HUDEP-2 (cell line): ENCODE results near the gene UBE2D4.
"Not testable (repeated sequence)": the region's sequence is repeated elsewhere in the genome, so short reads cannot be mapped to it uniquely, and the experiment has no call there.

Source experiments
- DNase-seq, 76 experiments: peaks; one replicate each; lab custom pipeline; 2025; ENCODE audit not compliant: unreplicated experiment in 76 of 76; lab: John Stamatoyannopoulos, UW

Gene UBE2D4

DNA sequence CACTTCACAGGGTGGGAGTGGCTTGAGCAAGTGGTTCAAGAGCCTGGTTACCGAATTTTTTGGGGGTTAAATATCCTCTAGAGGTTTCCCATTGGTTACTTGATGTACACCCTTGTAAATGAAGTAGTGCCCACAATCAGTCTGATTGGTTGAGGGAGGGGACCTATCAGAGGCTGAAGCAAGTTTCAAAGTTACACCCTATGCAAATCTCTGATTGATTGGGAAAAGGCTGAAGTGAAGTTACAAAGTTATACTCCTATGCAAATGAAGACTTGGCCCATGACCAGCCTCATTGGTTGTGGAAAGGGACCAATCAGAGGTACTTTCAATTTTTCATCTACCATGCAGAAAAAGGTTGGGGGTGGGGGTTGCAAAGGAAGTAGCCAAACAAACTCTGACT is 34.7 kb downstream of the UBE2D4 start:
- no peak for DNase-seq

DNA sequence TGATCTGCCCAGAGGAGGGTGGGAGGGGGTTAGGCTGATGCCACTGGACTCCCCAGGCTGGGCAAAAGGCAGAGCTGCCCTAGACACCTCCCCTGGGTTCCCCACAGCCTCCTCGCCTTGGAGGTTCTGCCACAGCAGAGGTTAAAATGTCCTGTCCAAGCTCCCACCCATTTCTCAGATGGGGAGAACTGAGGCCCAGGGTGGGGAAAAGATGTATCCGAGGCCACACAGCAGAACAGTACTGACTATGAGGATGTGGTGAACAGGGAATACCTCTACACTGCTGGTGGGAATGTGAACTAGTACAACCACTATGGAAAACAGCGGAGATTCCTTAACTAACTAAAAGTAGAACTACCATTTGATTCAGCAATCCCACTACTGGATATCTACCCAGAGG is 40.2 kb downstream of the UBE2D4 start:
- not testable (repeated sequence) for DNase-seq

DNA sequence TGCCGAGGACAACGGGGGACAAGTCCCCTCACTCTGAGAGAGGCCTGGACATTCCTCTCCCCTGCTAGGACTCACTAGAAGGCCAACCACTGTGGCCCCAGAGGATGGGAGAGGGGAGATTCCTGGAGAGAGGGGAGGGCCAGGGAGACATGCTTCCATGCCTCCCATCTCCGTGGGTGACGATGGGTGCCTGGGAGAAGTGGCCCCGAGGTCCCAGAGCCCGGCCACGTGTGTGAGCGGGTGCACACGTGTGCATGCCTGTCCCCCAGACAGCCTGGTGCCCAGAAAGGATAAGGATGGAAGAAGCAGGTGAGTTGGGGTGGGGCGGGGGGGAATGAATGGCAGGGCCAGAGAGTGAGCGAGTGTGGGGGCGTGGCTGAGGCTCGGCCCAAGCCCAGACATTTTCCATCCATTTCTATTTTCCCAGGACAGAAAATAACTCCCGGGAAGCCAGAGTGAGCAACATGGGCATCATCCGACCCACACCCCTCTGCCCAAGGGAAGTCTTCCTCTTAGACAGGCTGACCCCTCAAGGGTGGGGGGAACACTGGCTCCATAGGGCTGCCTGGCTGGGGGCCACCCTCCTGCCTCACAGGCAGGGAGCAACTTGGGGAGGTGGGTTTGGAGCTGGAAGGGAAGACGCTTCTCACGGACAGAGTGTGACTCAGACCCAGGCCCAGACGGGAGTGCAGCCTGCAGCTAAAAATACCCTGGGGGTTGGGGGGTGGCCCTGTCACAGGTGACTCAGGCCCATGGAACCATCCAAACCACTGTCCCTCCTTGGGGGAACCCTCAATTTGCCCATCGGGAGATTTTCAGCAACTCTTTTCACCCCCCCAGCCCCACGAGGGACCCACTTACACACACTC is 42.2 kb downstream of the UBE2D4 start:
- not testable (repeated sequence) for DNase-seq

DNA sequence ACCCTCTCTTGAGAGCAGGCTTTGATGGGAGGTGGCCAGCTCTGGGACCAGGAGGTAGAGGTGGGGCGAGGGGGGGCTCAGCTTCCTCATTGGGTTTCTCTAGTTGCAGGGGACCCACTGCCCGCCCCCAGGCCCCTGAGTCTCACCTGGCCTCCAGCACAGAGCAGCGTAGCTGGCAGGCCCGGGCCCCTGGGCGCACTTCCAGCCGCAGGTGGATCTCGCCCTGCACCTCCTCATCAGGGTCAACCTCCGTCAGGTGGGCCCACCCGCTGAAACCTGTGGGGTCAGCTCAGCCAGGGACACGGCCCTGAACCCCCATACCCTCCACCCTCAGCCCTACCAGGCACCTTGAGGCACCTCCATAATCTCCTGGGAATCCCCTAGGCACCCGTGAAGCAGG is 43.4 kb downstream of the UBE2D4 start:
- DNase-seq: not testable (repeated sequence)

DNA sequence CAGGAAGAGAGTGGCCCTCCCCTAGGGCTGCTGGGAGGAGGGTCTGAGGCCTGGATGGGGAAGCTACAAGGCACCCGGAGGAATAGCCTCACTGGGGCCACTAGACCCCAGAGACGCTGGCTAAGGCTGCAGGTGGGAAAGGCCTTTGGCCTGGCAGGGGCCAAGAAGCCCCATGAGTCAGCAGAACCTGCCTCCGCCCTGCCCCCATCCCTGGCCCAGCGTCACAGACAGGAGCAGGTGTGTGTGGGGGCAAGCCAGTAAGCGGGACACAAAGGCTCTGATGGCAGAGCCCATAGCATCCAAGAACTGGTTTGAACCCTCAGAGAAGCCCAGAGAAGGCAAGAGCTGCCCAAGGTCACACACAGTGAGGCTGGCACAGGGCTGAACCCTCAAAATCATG is 44.5 kb downstream of the UBE2D4 start:
- DNase-seq: not testable (repeated sequence)

DNA sequence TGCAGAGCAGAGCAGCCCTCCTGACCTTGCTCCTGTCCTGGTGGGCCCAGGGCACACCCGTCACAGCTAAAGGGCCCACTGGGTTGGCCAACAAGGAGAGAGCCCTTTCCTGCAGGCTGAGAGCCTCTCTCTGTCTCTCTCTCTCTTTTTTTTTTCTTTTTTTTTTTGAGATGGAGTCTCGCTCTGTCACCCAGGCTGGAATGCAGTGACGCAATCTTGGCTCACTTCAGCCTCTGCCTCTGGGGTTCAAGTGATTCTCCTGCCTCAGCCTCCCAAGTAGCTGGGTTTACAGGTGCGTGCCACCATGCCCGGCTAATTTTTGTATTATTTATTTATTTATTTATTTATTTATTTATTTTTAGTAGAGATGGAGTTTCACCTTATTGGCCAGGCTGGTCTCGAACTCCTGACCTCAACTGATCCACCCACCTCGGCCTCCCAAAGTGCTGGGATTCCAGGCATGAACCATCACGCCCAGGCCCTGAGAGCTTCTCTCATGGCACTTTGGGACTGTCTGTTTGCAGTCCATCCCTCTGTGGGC is 47.9 kb downstream of the UBE2D4 start:
- not testable (repeated sequence) for DNase-seq

DNA sequence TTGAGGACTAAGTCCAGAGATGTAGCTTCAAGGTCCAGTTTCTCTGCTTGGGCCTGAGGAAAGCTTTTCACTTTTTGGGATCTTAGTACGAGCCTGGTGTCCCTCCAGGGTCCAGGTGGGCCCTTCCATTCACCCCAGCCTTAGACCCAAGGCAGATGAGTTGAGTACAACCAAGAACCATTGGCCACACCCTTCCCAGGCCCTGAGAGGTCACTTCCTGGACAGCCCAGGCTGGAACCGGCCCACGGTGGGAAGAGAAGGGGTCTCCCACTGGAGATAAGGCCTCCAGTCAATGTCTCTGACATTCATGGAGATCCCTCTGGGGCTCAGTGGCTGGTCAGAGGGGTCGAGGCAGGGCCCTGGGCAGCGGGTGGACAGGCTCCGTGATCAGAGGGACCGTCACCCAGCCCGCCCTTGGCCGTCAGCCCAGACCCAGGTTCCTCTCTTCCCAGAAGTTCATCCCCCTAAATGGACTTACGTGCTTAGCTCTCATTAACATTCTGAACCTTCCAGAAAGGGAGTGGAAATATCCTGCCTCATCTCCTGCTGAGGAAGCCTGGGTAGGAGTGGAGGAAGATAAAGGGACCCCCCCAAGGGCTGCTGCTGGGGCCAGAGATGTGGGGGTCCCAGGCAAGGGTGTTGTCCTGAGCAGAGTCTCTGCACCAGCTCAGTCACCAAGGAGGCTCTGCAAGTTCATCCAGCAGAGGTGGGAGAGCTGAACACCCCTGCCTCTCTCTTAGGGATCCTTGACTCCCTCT is 48.7 kb downstream of the UBE2D4 start:
- DNase-seq: not testable (repeated sequence)

DNA sequence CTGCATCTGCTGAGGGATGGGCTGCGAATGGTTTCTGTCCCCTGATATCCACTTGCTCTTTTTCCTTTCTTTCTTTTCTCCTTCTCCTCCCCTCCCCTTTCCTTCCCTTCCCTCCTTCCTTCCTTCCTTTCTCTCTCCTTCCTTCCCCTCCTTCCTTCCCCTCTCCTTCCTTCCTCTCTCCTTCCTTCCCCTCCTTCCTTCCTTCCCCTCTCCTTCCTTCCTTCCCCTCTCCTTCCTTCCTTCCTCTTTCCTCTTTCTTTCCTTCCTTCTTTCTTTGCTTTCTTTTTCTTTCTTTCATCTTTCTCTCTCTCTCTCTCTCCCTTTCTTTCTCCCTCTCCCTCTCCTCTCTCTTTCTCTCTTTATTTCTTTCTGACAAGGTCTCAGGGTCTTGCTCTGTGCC is 51.3 kb downstream of the UBE2D4 start:
- no peak for DNase-seq

DNA sequence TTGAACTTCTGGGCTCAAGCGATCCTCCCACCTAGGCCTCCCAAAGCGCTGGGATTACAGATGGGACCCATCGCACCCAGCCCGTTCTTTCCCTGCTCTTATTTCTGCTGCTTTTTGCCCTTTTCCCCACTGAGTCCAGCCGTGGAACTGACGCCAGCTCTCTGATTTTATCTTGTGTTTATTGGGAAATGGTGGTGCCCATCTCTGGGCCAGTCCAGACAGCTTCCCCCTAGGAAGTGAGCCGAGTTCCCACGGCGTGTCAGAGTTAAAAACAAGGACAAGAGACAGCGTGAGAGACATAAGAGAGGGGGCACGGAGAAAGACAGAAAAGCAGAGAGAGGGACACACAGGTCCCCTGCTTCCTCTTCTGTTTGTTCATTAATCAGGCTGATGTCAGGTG is 51.9 kb downstream of the UBE2D4 start:
- not testable (repeated sequence) for DNase-seq

DNA sequence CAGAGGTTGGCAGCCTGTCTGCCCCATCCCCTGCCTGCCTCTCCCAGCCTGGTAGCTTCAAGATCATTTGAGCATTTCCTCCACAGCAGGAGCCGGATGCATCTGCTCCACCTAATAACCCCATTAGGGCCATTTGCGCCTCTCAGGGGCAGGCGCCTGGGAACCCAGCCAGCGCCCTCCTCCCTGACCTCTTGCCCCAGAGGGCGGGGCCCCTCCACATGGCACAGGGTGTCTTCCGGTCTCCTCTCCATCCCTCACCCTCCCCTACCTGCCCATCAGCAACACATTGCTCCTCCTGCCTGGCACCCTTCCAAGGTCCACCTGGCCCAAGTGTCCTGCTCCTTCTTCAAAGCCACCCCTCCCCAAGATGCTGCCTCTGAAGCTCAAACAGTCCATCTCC is 56.6 kb downstream of the UBE2D4 start:
- not testable (repeated sequence) for DNase-seq

DNA sequence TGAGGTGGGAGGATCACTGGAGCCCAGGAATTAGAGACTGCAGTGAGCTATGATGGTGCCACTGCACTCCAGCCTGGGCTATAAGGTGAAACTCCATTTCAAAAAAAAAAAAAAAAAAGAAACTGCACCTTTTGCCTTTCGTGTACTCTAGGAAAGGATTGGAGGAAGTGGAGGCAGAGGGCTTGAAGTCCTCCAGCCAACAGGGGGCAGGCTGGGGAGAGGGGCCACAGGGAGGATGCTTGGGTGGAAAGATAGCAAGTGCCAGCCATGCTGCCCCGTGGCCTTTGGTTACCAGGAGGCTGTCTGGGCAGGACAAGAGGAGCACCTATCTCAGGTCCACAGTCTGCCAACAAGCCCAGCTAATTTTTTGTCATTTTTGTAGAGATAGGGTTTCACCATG is 57.5 kb downstream of the UBE2D4 start:
- DNase-seq: not testable (repeated sequence)

DNA sequence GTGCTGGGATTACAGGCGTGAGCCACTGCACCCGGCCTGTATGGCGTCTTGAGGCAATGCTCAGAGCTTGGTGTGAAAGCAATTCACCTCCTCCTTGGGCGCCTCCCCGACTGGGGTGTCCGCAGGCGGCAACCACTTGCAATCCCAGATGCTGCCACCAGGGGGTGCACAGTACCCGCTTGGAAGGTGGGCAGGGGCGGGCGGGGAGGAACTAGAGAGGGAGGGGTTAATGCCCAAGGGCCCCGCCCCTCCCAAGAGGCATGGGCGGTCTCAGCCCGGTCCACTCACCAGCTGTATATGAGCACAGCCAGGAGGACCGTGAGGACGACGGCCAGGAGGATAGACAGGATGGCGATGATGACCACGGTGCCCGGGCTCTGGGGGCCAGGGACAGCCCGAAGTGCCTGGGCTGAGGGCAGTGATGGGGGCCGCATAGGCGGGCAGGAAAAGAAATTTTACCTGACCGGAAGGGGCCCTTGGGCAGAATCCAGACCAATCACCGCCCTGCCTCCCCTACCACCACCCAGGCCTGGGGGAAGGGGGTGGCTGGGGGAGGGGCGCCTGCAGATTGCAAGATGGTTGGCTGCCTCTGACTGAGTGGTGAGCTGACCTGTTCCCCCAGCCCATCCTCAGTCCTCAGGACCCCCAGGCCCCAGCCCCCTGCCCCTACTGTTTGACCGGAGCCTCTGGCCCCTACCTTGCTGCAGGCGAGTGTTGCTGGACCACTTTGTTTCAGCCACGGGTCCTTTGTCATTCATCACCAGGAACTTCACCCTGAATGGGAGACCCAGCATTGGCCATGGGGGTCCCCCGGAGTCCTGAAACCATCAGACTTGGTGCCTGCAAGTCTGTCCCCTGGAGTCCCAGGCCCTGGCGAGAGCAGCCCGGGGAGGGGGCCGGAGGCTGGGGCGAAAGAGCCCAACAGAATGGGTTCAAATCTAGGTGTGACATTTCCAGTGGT is 59.9 kb downstream of the UBE2D4 start:
- peak in 69 of 76 experiments; percentile 2 to 81 (median 65) for DNase-seq

DNA sequence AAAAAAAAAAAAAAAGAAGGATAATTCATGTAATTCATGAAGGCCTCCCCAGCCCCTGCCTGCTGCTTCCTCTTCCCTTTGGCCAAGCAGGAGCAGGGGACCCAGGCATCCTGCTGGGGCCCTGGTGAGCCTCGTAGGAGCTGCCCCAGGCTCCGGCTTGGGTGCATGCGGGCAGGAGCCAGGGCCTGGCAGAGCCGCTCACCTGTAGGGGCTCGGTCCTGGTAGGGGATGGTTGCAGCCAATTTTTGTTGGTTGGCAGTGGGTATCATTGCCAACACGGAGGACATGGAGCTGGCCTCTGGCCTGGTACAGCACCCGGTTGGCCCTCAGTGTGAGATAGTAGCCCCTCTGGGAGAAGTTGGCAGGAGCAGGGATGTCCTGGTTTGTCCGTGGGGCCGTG is 61.2 kb downstream of the UBE2D4 start:
- DNase-seq: not testable (repeated sequence)

DNA sequence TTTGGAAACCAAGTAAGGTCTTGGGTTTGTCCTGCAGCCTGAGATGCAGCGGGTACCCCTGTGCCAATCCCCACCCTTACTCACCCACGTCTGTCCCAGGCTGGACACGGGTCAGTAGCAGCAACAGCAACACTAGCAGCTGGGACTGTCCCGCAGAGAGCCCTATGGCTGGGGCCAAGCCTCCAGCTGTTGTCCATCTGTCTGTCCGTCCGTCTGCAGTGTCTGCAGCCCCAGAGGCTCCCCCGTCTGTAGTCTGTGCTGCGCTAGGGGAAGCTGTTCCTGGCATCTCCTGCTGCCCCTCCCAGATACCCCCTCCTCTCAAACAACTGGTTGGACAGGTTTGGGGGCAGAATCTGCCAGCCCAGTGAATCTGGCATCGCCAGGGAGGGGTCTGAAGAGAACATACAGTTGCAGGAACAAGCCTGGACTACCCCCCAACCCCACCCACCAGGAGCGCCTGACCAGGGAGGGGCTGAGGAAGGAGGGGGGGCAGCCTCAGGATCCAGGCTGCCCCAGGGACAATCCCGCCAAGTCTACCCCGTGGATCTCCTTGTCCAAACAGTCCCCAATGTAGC is 63.9 kb downstream of the UBE2D4 start:
- DNase-seq: not testable (repeated sequence)

DNA sequence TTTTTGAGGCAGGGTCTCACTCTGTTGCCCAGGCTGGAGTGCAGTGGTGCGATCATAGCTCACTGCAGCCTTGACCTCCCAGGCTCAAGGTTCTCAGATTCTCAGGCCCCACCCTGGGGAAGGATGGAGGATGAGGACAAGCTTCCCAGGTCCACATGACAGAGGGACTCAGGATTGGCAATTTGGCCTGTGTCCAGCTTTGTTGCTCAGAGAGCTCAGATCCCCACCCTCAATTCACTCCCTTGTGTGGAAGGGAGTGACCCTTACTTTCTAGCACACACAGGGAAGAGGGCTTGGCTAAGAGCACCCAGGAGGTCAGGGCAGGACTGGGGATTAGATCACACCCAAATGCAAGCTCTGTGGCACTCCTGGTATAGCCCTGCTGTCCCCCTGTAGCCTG is 64.6 kb downstream of the UBE2D4 start:
- DNase-seq: not testable (repeated sequence)

DNA sequence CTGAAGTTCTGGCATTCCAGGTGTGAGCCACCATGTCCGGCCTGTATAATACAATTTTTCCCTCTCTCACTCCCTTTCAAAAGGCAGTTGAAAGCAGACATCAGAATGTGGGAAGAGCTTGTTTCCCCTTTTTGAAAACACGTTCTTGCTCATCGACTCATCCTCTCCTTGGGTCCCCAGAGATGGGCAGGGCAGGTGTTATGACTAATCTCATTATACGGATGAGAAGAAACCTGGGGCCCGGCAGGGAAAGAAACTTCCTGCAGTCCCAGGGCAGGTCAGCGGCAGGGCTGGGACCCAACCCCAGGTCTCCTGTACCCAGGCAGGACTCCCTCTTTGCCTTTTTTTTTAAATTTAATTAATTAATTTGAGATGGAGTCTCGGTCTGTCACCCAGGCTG is 66.7 kb downstream of the UBE2D4 start:
- not testable (repeated sequence) for DNase-seq

DNA sequence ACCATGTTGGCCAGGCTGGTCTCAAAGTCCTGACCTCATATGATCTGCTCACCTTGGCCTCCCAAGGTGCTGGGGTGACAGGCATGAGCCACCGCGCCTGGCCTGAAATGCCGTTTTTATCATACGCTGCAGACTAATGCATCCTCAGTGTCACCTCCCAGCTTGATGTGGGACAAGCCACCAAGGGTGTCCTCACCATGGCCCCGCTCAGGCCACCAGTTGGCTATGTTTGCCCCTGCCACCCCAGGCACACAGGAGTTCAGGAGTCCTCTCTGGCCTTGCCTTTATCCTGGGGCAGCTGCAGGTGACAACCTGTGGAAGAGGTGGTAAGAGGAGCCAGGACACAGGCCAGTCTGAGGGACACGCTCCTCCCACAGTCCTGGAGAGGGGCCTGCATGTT is 68.4 kb downstream of the UBE2D4 start:
- not testable (repeated sequence) for DNase-seq

DNA sequence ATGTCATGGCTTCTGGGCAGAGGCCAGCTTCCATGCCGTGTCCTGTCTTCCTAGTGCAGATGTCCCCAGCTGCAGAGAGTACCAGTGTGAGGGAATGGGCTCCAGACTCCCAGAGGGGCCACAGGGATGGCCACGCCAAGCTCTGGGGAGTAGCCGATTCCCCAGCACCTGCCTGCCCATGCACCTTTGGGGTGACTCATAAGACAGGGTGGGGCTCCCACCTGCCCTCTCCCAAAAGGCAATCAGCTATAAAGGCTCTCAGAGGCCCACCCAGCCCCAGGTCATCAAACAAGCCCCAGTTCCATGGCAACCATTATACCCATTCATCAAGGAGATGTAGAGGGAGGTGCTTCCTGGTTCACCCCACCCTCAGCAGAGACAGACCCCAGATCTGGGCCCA is 71.3 kb downstream of the UBE2D4 start, which contains the start of gene SPDYE1:
Gene SPDYE1 (plus strand): TSS at position 366 of the 400 bp plus-strand sequence. CDS start 2,053 bp downstream, outside the sequence.
- DNase-seq: not testable (repeated sequence)
